GM12865 (cell line): ENCODE measurements around the gene NUDT16.

Experiments used
- DNase-seq: peaks from one replicate; pipeline ENCODE4 v3.0.0; 2010; ENCODE audit warnings: low read depth
- H3K4me3 ChIP-seq: 2 replicates; pipeline ENCODE4 v1.5.1; 2011; ENCODE audit warnings: mild to moderate bottlenecking, low read depth, low read length, control low read depth
- CTCF ChIP-seq: IDR thresholded peaks from 2 replicates; pipeline ENCODE4 v1.5.1; 2011; ENCODE audit warnings: low read length, control low read depth, low read depth, inconsistent platforms; ENCODE audit not compliant: insufficient read depth; ENCODE audit errors: missing control alignments

The NUDT16 gene

GRCh38 chr3:131388490-131388799 lies 6.9 kb downstream of the NUDT16 start:
- no peak overlapping the region for H3K4me3 ChIP-seq
- TF ChIP-seq CTCF, result no peak
- DNase-seq, result no peak

- H3K4me3 ChIP-seq, result no peak overlapping the region
- DNase-seq, result no peak
- no peak for TF ChIP-seq CTCF
Observed at GRCh38 chr3:131390331-131390730, 8.8 kb downstream of the NUDT16 start.

- DNase-seq, result no peak
- no peak overlapping the region for H3K4me3 ChIP-seq
- no peak for TF ChIP-seq CTCF
Observed at GRCh38 chr3:131393051-131393450, 11.5 kb downstream of the NUDT16 start.

- TF ChIP-seq CTCF, result no peak
- no peak for DNase-seq
- H3K4me3 ChIP-seq, result no peak overlapping the region
Observed at GRCh38 chr3:131393868-131394267, 12.3 kb downstream of the NUDT16 start.

GRCh38 chr3:131394400-131394799 lies 12.8 kb downstream of the NUDT16 start:
- no peak for DNase-seq
- H3K4me3 ChIP-seq, result no peak overlapping the region
- TF ChIP-seq CTCF, result no peak

GRCh38 chr3:131396170-131396569 lies 14.6 kb downstream of the NUDT16 start:
- H3K4me3 ChIP-seq, result no peak overlapping the region
- TF ChIP-seq CTCF, result no peak
- DNase-seq, result no peak

- H3K4me3 ChIP-seq, result no peak overlapping the region
- no peak for DNase-seq
- no peak for TF ChIP-seq CTCF
Observed at GRCh38 chr3:131397889-131398288, 16.3 kb downstream of the NUDT16 start.
